Neutrophil (primary cell): Measurements from ENCODE around the gene ENTREP1.

Source experiments
- H3K27ac ChIP-seq: fragments of 200-600 bp; sonication (generic); 2 replicates; pipeline ENCODE4 v1.5.1; 2016; ENCODE audit warnings: mild to moderate bottlenecking, moderate library complexity
- H3K27me3 ChIP-seq: fragments of 200-600 bp; sonication (generic); 2 replicates; pipeline ENCODE4 v1.6.0; 2016; ENCODE audit warnings: mild to moderate bottlenecking
- H3K36me3 ChIP-seq: fragments of 200-600 bp; sonication (generic); 2 replicates; pipeline ENCODE4 v1.5.1; 2017
- H3K4me1 ChIP-seq, 2 experiments: fragments of 200-600 bp in 1 of 2; sonication (generic) in 1 of 2; 1 replicate in 1 of 2; 2 replicates in 1 of 2; pipeline versions ENCODE4 v1.5.1 to v1.6.1; 2013 to 2016; ENCODE audit warnings: low read depth in 1 of 2, low read length in 1 of 2, mild to moderate bottlenecking in 1 of 2, moderate library complexity in 1 of 2; ENCODE audit not compliant: control insufficient read depth in 1 of 2, insufficient read depth in 1 of 2
- H3K4me3 ChIP-seq, 2 experiments: fragments of 200-600 bp in 1 of 2; sonication (generic) in 1 of 2; 1 replicate in 1 of 2; 2 replicates in 1 of 2; pipeline ENCODE4 v1.5.1; 2013 to 2016; ENCODE audit warnings: low read depth in 1 of 2, low read length in 1 of 2, mild to moderate bottlenecking in 1 of 2, moderate library complexity in 1 of 2
- H3K9me3 ChIP-seq: fragments of 200-600 bp; sonication (generic); 2 replicates; pipeline ENCODE4 v1.5.1; 2016
- CTCF ChIP-seq: fragments of 200-600 bp; sonication (generic); IDR thresholded peaks from 2 replicates; pipeline ENCODE4 v1.5.1; 2016; ENCODE audit warnings: antibody characterized with exemption

Gene ENTREP1

GRCh38 chr9:69371001-69371400 is 46.0 kb downstream of the ENTREP1 start:
- H3K4me3 ChIP-seq: no peak overlapping the region
- H3K27ac ChIP-seq: no peak overlapping the region
- H3K27me3 ChIP-seq: no peaks in the 10 kb centered on the region
- no peaks in the 10 kb centered on the region for H3K36me3 ChIP-seq
- H3K4me1 ChIP-seq: no peaks in the 10 kb centered on the region
- H3K9me3 ChIP-seq: no peaks in the 10 kb centered on the region
- TF ChIP-seq CTCF: no peak

- Histone ChIP-seq H3K27ac (no peak overlapping the region), H3K27me3 (no peaks in the 10 kb centered on the region), H3K4me1 (no peaks in the 10 kb centered on the region), H3K4me3 (no peak overlapping the region), H3K36me3 (no peaks in the 10 kb centered on the region), H3K9me3 (no peaks in the 10 kb centered on the region)
- no peak for TF ChIP-seq CTCF
Observed at GRCh38 chr9:69376651-69377050, 51.6 kb downstream of the ENTREP1 start.

GRCh38 chr9:69377291-69377690 is 52.3 kb downstream of the ENTREP1 start:
- Histone ChIP-seq H3K27ac (no peak overlapping the region), H3K27me3 (no peaks in the 10 kb centered on the region), H3K4me3 (no peak overlapping the region), H3K4me1 (no peaks in the 10 kb centered on the region), H3K9me3 (no peaks in the 10 kb centered on the region), H3K36me3 (no peaks in the 10 kb centered on the region)
- TF ChIP-seq CTCF: no peak

- Histone ChIP-seq H3K4me3 (no peak overlapping the region), H3K9me3 (no peaks in the 10 kb centered on the region), H3K27ac (no peak overlapping the region), H3K36me3 (no peaks in the 10 kb centered on the region), H3K27me3 (no peaks in the 10 kb centered on the region), H3K4me1 (no peaks in the 10 kb centered on the region)
- no peak for TF ChIP-seq CTCF
Observed at GRCh38 chr9:69377981-69378380, 53.0 kb downstream of the ENTREP1 start.

GRCh38 chr9:69379270-69379982 is 54.4 kb downstream of the ENTREP1 start:
- Histone ChIP-seq H3K9me3 (no peaks in the 10 kb centered on the region), H3K27ac (no peak overlapping the region), H3K4me3 (no peak overlapping the region), H3K36me3 (no peaks in the 10 kb centered on the region), H3K27me3 (no peaks in the 10 kb centered on the region), H3K4me1 (no peaks in the 10 kb centered on the region)
- TF ChIP-seq CTCF: no peak

- H3K36me3 ChIP-seq: no peaks in the 10 kb centered on the region
- H3K4me1 ChIP-seq: no peaks in the 10 kb centered on the region
- no peaks in the 10 kb centered on the region for H3K27me3 ChIP-seq
- H3K4me3 ChIP-seq: no peak overlapping the region
- H3K27ac ChIP-seq: no peak overlapping the region
- H3K9me3 ChIP-seq: no peaks in the 10 kb centered on the region
- no peak for TF ChIP-seq CTCF
Observed at GRCh38 chr9:69380301-69380700, 55.3 kb downstream of the ENTREP1 start.
